DND-41 (cell line): ENCODE results near the gene BMX.

Experiments used
- CTCF ChIP-seq: IDR thresholded peaks from 2 replicates; pipeline ENCODE4 v1.5.1; 2012; ENCODE audit warnings: borderline replicate concordance, low read length, moderate library complexity, mild to moderate bottlenecking; ENCODE audit not compliant: poor library complexity, severe bottlenecking; ENCODE audit errors: extremely low read depth
- EZH2 ChIP-seq: IDR thresholded peaks from 3 replicates; pipeline ENCODE4 v1.6.1; 2012; ENCODE audit warnings: borderline replicate concordance, low read depth, mild to moderate bottlenecking, moderate library complexity, low read length, inconsistent platforms; ENCODE audit not compliant: severe bottlenecking

- TF ChIP-seq CTCF = no peak
- no peak for TF ChIP-seq EZH2
Observed at GRCh38 chrX:15598026-15598425, 97.4 kb downstream of the BMX start.
